Sigmoid colon (tissue), 7 donors: Measurements from ENCODE around the gene HSD3B1. TPM values are rescaled to one million over a fixed set of nuclear protein-coding genes. Genes with fewer than 3 reads are reported as not detected.

Experiments used
- DNase-seq: peaks from one replicate; pipeline ENCODE4 v3.0.0-alpha.2; 2019
- H3K27ac ChIP-seq, 4 donors: fragments of 200-600 bp; sonication (generic); one replicate each; pipeline ENCODE4 v1.5.1; 2016 to 2019; ENCODE audit warnings: mild to moderate bottlenecking in 1 of 4
- H3K27me3 ChIP-seq, 3 donors: fragments of 200-600 bp; sonication (generic); one replicate each; pipeline ENCODE4 v1.5.1; 2019; ENCODE audit warnings: mild to moderate bottlenecking in 1 of 3
- H3K36me3 ChIP-seq, 4 donors: fragments of 200-600 bp; sonication (generic); one replicate each; pipeline ENCODE4 v1.5.1; 2016 to 2019
- H3K4me1 ChIP-seq, 4 donors: fragments of 200-600 bp; sonication (generic); one replicate each; pipeline ENCODE4 v1.5.1; 2017 to 2019
- H3K4me3 ChIP-seq, 4 donors: fragments of 200-600 bp; sonication (generic); one replicate each; pipeline ENCODE4 v1.5.1; 2017 to 2019; ENCODE audit warnings: mild to moderate bottlenecking in 2 of 4, moderate library complexity in 1 of 4
- H3K9me3 ChIP-seq, 4 donors: fragments of 200-600 bp in 3 of 4; sonication (generic) in 3 of 4; one replicate each; pipeline versions ENCODE4 v1.5.1 to v1.6.1; 2013 to 2019
- EP300 ChIP-seq, 4 donors: sonication (generic); formaldehyde crosslinking; IDR thresholded peaks; one replicate each; pipeline ENCODE4 v1.6.1; 2017; ENCODE audit warnings: antibody characterized with exemption in 4 of 4
- POLR2A ChIP-seq, 2 donors: fragments of 450-650 bp; IDR thresholded peaks; one replicate each; pipeline ENCODE4 v1.6.1; 2016; ENCODE audit warnings: antibody characterized with exemption in 2 of 2, mild to moderate bottlenecking in 2 of 2, moderate library complexity in 2 of 2
- POLR2AphosphoS5 ChIP-seq, 4 donors: sonication (generic); formaldehyde crosslinking; IDR thresholded peaks; one replicate each; pipeline ENCODE4 v1.6.1; 2017; ENCODE audit warnings: antibody characterized with exemption in 4 of 4
- WGBS, 2 donors: extraction: QIAGEN DNeasy Blood & Tissue Kit; methylation state at CpG; one replicate each; pipeline ENCODE4 v1.1.7; 2013; 5-methylcytosine and 5-hydroxymethylcytosine counted together
- intact Hi-C: fragments of 100-400 bp; cut with DNase I; formaldehyde crosslinking; loops from one replicate; pipeline ENCODE4 v1.15.1; 2023
- polyA plus RNA-seq, 3 donors: library from polyadenylated mRNA; stranded (reverse); fragments of 200-250 nt; gene quantifications; one replicate each; pipeline ENCODE4 v1.2.3, GENCODE V29; 2013
- total RNA-seq, 4 donors: library from RNA; depleted of rRNA; stranded (reverse); fragments of >200 nt; gene quantifications; one replicate each; pipeline ENCODE4 v1.1.0, GENCODE V29; 2016
- TF ChIP-seq, protein P1 (sequence below), 4 experiments: fragments of 450-650 bp in 3 of 4; fragments of 200-600 bp in 1 of 4; IDR thresholded peaks; one replicate each; pipeline ENCODE4 v1.5.1; 2016 to 2019; ENCODE audit warnings: antibody characterized with exemption in 4 of 4, mild to moderate bottlenecking in 3 of 4, moderate library complexity in 2 of 4
- donor health status: healthy with polysubstance abuse.
- donor health status: Bipolar disorder and iron deficiency.
- donor health status: healthy.

Gene HSD3B1
- total and polyA plus RNA-seq, 7 donors = 0.06 TPM; not detected in 6

DNA sequence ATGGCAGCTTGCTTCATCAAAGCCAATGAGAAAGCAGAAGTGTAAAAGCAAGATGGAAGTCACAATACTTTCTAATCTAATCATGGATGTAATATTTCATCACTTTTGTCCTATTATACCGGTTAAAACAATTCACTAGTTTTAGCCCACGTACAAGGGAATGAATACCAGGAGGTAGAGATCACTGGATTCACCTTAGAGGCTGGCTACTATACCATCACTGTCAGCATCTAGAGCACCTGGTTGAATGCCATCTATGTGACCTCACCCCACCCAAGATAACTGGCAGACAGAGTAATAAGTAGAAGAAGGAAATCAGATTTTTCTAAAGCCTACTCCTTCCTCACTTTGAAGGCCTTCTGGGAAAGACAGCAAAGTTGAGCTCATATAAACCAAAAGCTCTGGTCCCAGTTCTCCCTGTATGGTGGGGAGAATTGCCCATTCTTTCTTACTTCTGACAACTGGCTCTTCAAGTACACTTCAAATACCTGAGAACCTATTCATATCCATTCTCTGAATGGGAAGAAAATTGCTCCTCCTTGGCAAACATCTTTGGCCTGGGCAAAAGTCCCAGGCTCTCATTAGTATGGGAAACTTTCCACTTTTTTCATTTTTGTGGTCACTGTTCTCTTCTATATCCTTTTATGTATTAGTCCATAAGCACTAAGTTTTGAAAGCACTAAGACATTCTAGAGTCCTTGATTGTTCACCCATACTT, 24.8 kb downstream of the HSD3B1 start:
- no peak overlapping the region for H3K27ac ChIP-seq
- 83 to 87% methylated on average over 2 of the region's 2 CpGs for WGBS, 2 donors
- no peak for DNase-seq
- H3K4me3 ChIP-seq = no peak overlapping the region
- no peaks in the 10 kb centered on the region for H3K36me3 ChIP-seq
- H3K27me3 ChIP-seq = no peaks in the 10 kb centered on the region
- no peak for TF ChIP-seq POLR2A (IDR thresholded peaks at IDR 0.05)
- no peak for TF ChIP-seq POLR2AphosphoS5 (IDR thresholded peaks at IDR 0.05)
- H3K4me1 ChIP-seq = no peaks in the 10 kb centered on the region
- intact Hi-C loops = no loop called here
- peaks cover 0 to 4% (median 0%) of the 10 kb centered on the region in 4 donors for H3K9me3 ChIP-seq

GRCh38 chr1:119532324-119532910, 25.4 kb downstream of the HSD3B1 start:
- 85 to 93% methylated on average over 5 of the region's 5 CpGs for WGBS, 2 donors
- no peaks in the 10 kb centered on the region for H3K4me1 ChIP-seq

DNA sequence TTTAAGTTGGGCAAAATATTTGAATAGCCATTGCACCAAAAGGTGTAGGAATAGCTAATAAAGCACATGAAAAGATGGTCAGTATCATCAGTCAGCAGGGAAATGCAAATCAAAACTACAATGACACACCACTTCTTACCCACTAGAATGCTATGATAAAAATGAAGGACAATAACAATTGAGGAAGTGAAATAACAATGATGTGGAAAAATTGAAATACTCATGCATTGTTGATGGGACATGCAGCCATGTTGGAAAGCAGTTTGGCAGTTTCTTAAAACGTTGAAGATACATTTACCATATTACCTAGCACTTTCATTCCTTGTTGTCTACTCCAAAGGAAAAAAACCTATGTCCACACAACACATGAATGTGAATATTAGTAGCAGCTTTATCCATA, 28.4 kb downstream of the HSD3B1 start:
- Histone ChIP-seq H3K36me3 (no peaks in the 10 kb centered on the region), H3K4me3 (no peak overlapping the region), H3K9me3 (no peaks in the 10 kb centered on the region), H3K27ac (no peak overlapping the region), H3K27me3 (no peaks in the 10 kb centered on the region), H3K4me1 (no peaks in the 10 kb centered on the region)
- intact Hi-C loops = no loop called here
- 65 to 79% methylated on average over 1 of the region's 1 CpG for WGBS, 2 donors
- DNase-seq = no peak
- TF ChIP-seq EP300 (IDR thresholded peaks at IDR 0.05) (no peak), POLR2AphosphoS5 (IDR thresholded peaks at IDR 0.05) (no peak), POLR2A (IDR thresholded peaks at IDR 0.05) (no peak)
- TF ChIP-seq, protein P1, sequence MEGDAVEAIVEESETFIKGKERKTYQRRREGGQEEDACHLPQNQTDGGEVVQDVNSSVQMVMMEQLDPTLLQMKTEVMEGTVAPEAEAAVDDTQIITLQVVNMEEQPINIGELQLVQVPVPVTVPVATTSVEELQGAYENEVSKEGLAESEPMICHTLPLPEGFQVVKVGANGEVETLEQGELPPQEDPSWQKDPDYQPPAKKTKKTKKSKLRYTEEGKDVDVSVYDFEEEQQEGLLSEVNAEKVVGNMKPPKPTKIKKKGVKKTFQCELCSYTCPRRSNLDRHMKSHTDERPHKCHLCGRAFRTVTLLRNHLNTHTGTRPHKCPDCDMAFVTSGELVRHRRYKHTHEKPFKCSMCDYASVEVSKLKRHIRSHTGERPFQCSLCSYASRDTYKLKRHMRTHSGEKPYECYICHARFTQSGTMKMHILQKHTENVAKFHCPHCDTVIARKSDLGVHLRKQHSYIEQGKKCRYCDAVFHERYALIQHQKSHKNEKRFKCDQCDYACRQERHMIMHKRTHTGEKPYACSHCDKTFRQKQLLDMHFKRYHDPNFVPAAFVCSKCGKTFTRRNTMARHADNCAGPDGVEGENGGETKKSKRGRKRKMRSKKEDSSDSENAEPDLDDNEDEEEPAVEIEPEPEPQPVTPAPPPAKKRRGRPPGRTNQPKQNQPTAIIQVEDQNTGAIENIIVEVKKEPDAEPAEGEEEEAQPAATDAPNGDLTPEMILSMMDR (IDR thresholded peaks at IDR 0.05) = no peak

More at GRCh38 chr1:119532324-119532910, 25.4 kb downstream of the HSD3B1 start:
- no peak for TF ChIP-seq EP300 (IDR thresholded peaks at IDR 0.05)
- no peak for TF ChIP-seq POLR2AphosphoS5 (IDR thresholded peaks at IDR 0.05)
- H3K27me3 ChIP-seq = no peaks in the 10 kb centered on the region
- H3K36me3 ChIP-seq = no peaks in the 10 kb centered on the region
- intact Hi-C loops = no loop called here
- no peak for DNase-seq
- H3K9me3 ChIP-seq = no peaks in the 10 kb centered on the region
- H3K4me3 ChIP-seq = no peak overlapping the region
- no peak overlapping the region for H3K27ac ChIP-seq

DNA sequence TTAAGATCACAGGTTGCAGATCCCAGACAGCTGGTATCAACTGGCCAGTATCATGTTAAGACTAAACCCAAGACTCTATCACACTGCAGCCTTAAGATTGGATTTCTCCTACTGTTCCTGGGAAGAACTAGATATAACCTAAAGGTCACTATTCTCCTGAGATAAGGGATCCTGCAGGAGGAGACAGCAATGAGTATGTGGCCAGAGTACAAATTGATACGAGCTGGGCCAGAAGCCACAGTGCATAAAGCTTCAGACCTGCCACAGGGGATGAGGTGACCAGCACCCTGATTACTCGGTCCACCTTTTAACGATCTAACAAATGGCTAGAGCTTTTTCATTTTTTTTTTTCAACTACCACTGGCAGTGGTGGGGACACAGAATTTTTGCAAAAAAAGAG, 31.0 kb downstream of the HSD3B1 start:
- 73 to 84% methylated on average over 3 of the region's 3 CpGs for WGBS, 2 donors
- Histone ChIP-seq H3K27me3 (no peaks in the 10 kb centered on the region), H3K27ac (no peak overlapping the region), H3K36me3 (no peaks in the 10 kb centered on the region), H3K4me1 (no peaks in the 10 kb centered on the region), H3K4me3 (no peak overlapping the region), H3K9me3 (no peaks in the 10 kb centered on the region)
- intact Hi-C loops = no loop called here
- DNase-seq = no peak
- TF ChIP-seq POLR2AphosphoS5 (IDR thresholded peaks at IDR 0.05) (no peak), POLR2A (IDR thresholded peaks at IDR 0.05) (no peak), EP300 (IDR thresholded peaks at IDR 0.05) (no peak)
- TF ChIP-seq, protein P1 (IDR thresholded peaks at IDR 0.05) = no peak

GRCh38 chr1:119539636-119540035, 32.6 kb downstream of the HSD3B1 start:
- no peak overlapping the region for H3K27ac ChIP-seq
- H3K36me3 ChIP-seq = no peaks in the 10 kb centered on the region
- no peak for DNase-seq
- H3K9me3 ChIP-seq = no peaks in the 10 kb centered on the region
- H3K4me1 ChIP-seq = no peaks in the 10 kb centered on the region
- no peaks in the 10 kb centered on the region for H3K27me3 ChIP-seq
- no peak for TF ChIP-seq POLR2AphosphoS5 (IDR thresholded peaks at IDR 0.05)
- TF ChIP-seq EP300 (IDR thresholded peaks at IDR 0.05) = no peak
- no peak for TF ChIP-seq POLR2A (IDR thresholded peaks at IDR 0.05)
- TF ChIP-seq, protein P1 (IDR thresholded peaks at IDR 0.05) = no peak
- intact Hi-C loops = no loop called here
- no peak overlapping the region for H3K4me3 ChIP-seq
